Hepatocyte (in vitro differentiated cells): ENCODE results near the gene STK11IP.
A peak's percentile ranks its signal among the peaks of the same experiment; 100 is the strongest.

Experiments used
- EZH2 ChIP-seq: fragments of 200-600 bp; sonication (generic); IDR thresholded peaks from 2 replicates; pipeline ENCODE4 v1.6.1; 2016; ENCODE audit warnings: antibody characterized with exemption, mild to moderate bottlenecking, borderline replicate concordance
- TF ChIP-seq, protein P1 (sequence below): fragments of 200-600 bp; sonication (generic); IDR thresholded peaks from 2 replicates; pipeline ENCODE4 v1.5.1; 2016; ENCODE audit warnings: antibody characterized with exemption, mild to moderate bottlenecking; ENCODE audit not compliant: poor library complexity

DNA sequence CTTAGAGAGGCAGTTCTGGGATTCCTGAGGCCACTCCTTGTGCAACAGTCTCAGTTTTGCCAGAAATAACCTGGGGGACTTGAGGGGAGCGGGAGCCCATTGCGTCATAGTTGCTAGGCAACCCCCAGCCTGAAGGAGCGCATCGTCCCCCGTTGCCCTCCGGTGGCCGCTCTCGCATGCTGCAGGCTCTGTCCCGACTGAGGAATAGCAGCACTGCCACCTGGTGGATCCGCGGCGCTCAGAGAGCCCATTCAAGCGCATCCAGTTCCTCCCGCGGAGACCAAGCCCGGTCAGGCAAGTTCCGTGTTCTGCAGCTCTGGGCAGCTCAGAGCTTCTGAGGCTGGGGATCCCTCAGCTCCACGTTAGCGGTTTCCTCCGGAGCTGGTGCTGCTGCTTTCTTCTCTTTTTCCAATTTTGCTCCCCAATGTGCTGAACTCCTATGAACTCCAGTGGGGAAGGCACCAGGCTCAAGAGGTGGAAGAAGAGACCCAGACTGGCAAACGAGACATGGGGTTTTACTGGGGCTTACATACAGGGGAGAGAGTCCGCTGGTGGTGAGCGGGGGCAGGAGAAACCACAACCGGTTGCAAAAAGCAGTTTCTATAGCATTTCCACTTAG, 44.9 kb downstream of the STK11IP start:
- TF ChIP-seq, protein P1, sequence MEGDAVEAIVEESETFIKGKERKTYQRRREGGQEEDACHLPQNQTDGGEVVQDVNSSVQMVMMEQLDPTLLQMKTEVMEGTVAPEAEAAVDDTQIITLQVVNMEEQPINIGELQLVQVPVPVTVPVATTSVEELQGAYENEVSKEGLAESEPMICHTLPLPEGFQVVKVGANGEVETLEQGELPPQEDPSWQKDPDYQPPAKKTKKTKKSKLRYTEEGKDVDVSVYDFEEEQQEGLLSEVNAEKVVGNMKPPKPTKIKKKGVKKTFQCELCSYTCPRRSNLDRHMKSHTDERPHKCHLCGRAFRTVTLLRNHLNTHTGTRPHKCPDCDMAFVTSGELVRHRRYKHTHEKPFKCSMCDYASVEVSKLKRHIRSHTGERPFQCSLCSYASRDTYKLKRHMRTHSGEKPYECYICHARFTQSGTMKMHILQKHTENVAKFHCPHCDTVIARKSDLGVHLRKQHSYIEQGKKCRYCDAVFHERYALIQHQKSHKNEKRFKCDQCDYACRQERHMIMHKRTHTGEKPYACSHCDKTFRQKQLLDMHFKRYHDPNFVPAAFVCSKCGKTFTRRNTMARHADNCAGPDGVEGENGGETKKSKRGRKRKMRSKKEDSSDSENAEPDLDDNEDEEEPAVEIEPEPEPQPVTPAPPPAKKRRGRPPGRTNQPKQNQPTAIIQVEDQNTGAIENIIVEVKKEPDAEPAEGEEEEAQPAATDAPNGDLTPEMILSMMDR: peak; percentile 100
- no peak for TF ChIP-seq EZH2
